TTC549 (cell line): ENCODE results near the gene MTTP.

Experiments used
- FAIRE-seq: peaks from 2 replicates; lab custom pipeline; 2012; peaks lifted over from hg19 to GRCh38; lab: Jason Lieb, UNC

Gene MTTP

GRCh38 chr4:99670409-99671073 lies 95.9 kb downstream of the MTTP start:
- no peak for FAIRE-seq
